AG04449 (cell line): ENCODE data around the gene EFNA1.
A peak's percentile ranks its signal among the peaks of the same experiment; 100 is the strongest.

ENCODE experiments used
- CTCF ChIA-PET: fragments of 350-600 bp; formaldehyde crosslinking; extraction: SDS; loops from one replicate; lab custom pipeline; 2021; ENCODE audit warnings: antibody characterized with exemption; lab: Yijun Ruan, JAX
- POLR2A ChIA-PET: fragments of 400-600, 350-600 bp; formaldehyde crosslinking; extraction: SDS; loops from one replicate; lab custom pipeline; 2020; ENCODE audit warnings: antibody characterized with exemption, inconsistent platforms; lab: Yijun Ruan, JAX
- DNase-seq: peaks from one replicate; pipeline ENCODE4 v3.0.0-alpha.2; 2010; ENCODE audit warnings: low read depth, low spot score
- H3K4me3 ChIP-seq: 2 replicates; pipeline ENCODE4 v1.5.1; 2011; ENCODE audit warnings: low read depth, mild to moderate bottlenecking, control low read depth, low read length
- CTCF ChIP-seq: IDR thresholded peaks from one replicate; pipeline ENCODE4 v1.5.1; 2011; ENCODE audit warnings: mild to moderate bottlenecking, moderate library complexity, low read length, control low read depth, inconsistent platforms; ENCODE audit not compliant: insufficient read depth; ENCODE audit errors: missing control alignments

EFNA1 gene

GRCh38 chr1:155092641-155093040 lies 35.0 kb upstream of the EFNA1 start:
- no peak for TF ChIP-seq CTCF
- ChIA-PET POLR2A (no interaction called here), CTCF (interaction anchor here (1.0 to 6.8 kb wide), 11 partner anchors 14 to 77 kb away, joined by 5 to 457 read pairs (median 19); partner anchors contain the start of genes EFNA1, EFNA3, KRTCAP2 and TRIM46)
- DNase-seq, result no peak
- no peak overlapping the region for H3K4me3 ChIP-seq

GRCh38 chr1:155093911-155094621 lies 33.6 kb upstream of the EFNA1 start:
- peak; percentile 11 for TF ChIP-seq CTCF
- ChIA-PET POLR2A (no interaction called here), CTCF (interaction anchor here (0.6 to 7.0 kb wide), 8 partner anchors 14 to 133 kb away, joined by 3 to 457 read pairs (median 4); partner anchors contain the start of genes KRTCAP2 and TRIM46)
- no peak overlapping the region for H3K4me3 ChIP-seq
- DNase-seq, result no peak

- ChIA-PET POLR2A (no interaction called here), CTCF (interaction anchor here (1.2 to 7.0 kb wide), 9 partner anchors 10 to 132 kb away, joined by 3 to 168 read pairs (median 5); partner anchors contain the start of genes KRTCAP2 and TRIM46)
- no peak overlapping the region for H3K4me3 ChIP-seq
- TF ChIP-seq CTCF, result no peak
- no peak for DNase-seq
Observed at GRCh38 chr1:155094622-155094948, 33.1 kb upstream of the EFNA1 start.

- POLR2A ChIA-PET, result no interaction called here
- DNase-seq, result no peak
- CTCF ChIA-PET, result interaction anchor here (1.1 to 7.0 kb wide), 3 partner anchors 9 to 70 kb away, joined by 4 to 168 read pairs (median 16); partner anchors contain the start of genes KRTCAP2 and TRIM46
- H3K4me3 ChIP-seq, result no peak overlapping the region
- no peak for TF ChIP-seq CTCF
Observed at GRCh38 chr1:155099331-155099730, 28.3 kb upstream of the EFNA1 start.

GRCh38 chr1:155103325-155103724 lies 24.4 kb upstream of the EFNA1 start:
- no peak for DNase-seq
- no peak for TF ChIP-seq CTCF

More at GRCh38 chr1:155103325-155103724, 24.4 kb upstream of the EFNA1 start:
- H3K4me3 ChIP-seq, result no peak overlapping the region
- CTCF ChIA-PET, result interaction anchor here (0.9 to 4.1 kb wide), 4 partner anchors 12 to 72 kb away, joined by 3 to 30 read pairs (median 4); no protein-coding TSS in a partner anchor
- POLR2A ChIA-PET, result no interaction called here
